Mucosa of gallbladder (tissue), 1 donor: ENCODE measurements around the gene CACNG8. TPM values are rescaled to one million over a fixed set of nuclear protein-coding genes. Genes with fewer than 3 reads are reported as not detected.

Source experiments
- DNase-seq: peaks from one replicate; pipeline ENCODE4 v3.0.0-alpha.2; 2020; ENCODE audit warnings: low spot score
- total RNA-seq: library from RNA; stranded (reverse); gene quantifications from one replicate; pipeline ENCODE4 v1.2.1, GENCODE V29; 2021
- donor health status: DM: no; HTN: no; CAD: no.

CACNG8 gene
- total RNA-seq, 1 donor from 2014 or later: 0.12 TPM

GRCh38 chr19:53992211-53992610, 29.5 kb downstream of the CACNG8 start:
- DNase-seq: no peak

GRCh38 chr19:53992815-53993214, 30.1 kb downstream of the CACNG8 start:
- DNase-seq: no peak

GRCh38 chr19:53993448-53993847, 30.7 kb downstream of the CACNG8 start:
- DNase-seq: no peak

- no peak for DNase-seq
Measured at GRCh38 chr19:53994811-53995210, 32.1 kb downstream of the CACNG8 start.

GRCh38 chr19:53998223-53998622, 35.5 kb downstream of the CACNG8 start:
- DNase-seq: no peak

GRCh38 chr19:53999694-54000093, 37.0 kb downstream of the CACNG8 start:
- DNase-seq: no peak

- DNase-seq: no peak
Measured at GRCh38 chr19:54001496-54001895, 38.8 kb downstream of the CACNG8 start.

GRCh38 chr19:54002495-54003315, 40.0 kb downstream of the CACNG8 start:
- no peak for DNase-seq

- no peak for DNase-seq
Measured at GRCh38 chr19:54009440-54009839, 46.7 kb downstream of the CACNG8 start.

GRCh38 chr19:54010474-54010873, 47.7 kb downstream of the CACNG8 start:
- no peak for DNase-seq

- no peak for DNase-seq
Measured at GRCh38 chr19:54011507-54012211, 48.9 kb downstream of the CACNG8 start.

- DNase-seq: no peak
Measured at GRCh38 chr19:54013866-54014265, 51.1 kb downstream of the CACNG8 start.

GRCh38 chr19:54014920-54015560, 52.3 kb downstream of the CACNG8 start:
- DNase-seq: no peak

- no peak for DNase-seq
Measured at GRCh38 chr19:54017261-54017660, 54.5 kb downstream of the CACNG8 start.

- DNase-seq: no peak
Measured at GRCh38 chr19:54021363-54021762, 58.6 kb downstream of the CACNG8 start.

- no peak for DNase-seq
Measured at GRCh38 chr19:54021932-54022331, 59.2 kb downstream of the CACNG8 start.

- DNase-seq: no peak
Measured at GRCh38 chr19:54023191-54023590, 60.5 kb downstream of the CACNG8 start.

GRCh38 chr19:54024660-54025059, 61.9 kb downstream of the CACNG8 start:
- DNase-seq: no peak

GRCh38 chr19:54026656-54027055, 63.9 kb downstream of the CACNG8 start:
- no peak for DNase-seq

- DNase-seq: no peak
Measured at GRCh38 chr19:54029301-54029700, 66.6 kb downstream of the CACNG8 start.

GRCh38 chr19:54029930-54030490, 67.3 kb downstream of the CACNG8 start:
- peak; percentile 56 for DNase-seq

GRCh38 chr19:54030895-54031586, 68.3 kb downstream of the CACNG8 start:
- no peak for DNase-seq
